GM12878 (cell line): Measurements from ENCODE around the gene SENP7. TPM values are rescaled to one million over a fixed set of nuclear protein-coding genes. Genes with fewer than 3 reads are reported as not detected.

ENCODE experiments used
- ASH2L ChIP-seq: fragments of 300-600, 200-600 bp; sonication (generic); IDR thresholded peaks from 2 replicates; pipeline ENCODE4 v1.6.1; 2017; ENCODE audit warnings: low read depth, mild to moderate bottlenecking, borderline replicate concordance
- ATF2 ChIP-seq: IDR thresholded peaks from 2 replicates; pipeline ENCODE4 v1.6.1; 2012; ENCODE audit warnings: low read length, inconsistent platforms
- BHLHE40 ChIP-seq, 2 experiments: fragments of 450-650 bp in 1 of 2; IDR thresholded peaks; 2 replicates each; pipeline ENCODE4 v1.6.1; 2011 to 2017; ENCODE audit warnings: low read depth in 2 of 2, borderline replicate concordance in 1 of 2, improper control_type of control experiment in 1 of 2, low read length in 1 of 2, mild to moderate bottlenecking in 1 of 2
- CBX3 ChIP-seq: fragments of 200-600 bp; sonication (generic); IDR thresholded peaks from 2 replicates; pipeline ENCODE4 v1.6.1; 2016; ENCODE audit warnings: low read depth, borderline replicate concordance
- CEBPB ChIP-seq, 2 experiments: fragments of 150-350 bp in 1 of 2; IDR thresholded peaks; 2 replicates each; pipeline ENCODE4 v1.6.1; 2012 to 2014; ENCODE audit warnings: low read depth in 2 of 2, low read length in 2 of 2, borderline replicate concordance in 1 of 2, inconsistent platforms in 1 of 2
- ETV6 ChIP-seq, 2 experiments: fragments of 450-650 bp in 1 of 2; IDR thresholded peaks in 1 of 2; conservative IDR thresholded peaks in 1 of 2; 2 replicates each; pipeline ENCODE4 v1.6.1; 2014; ENCODE audit warnings: antibody characterized with exemption in 1 of 2, borderline replicate concordance in 1 of 2, low read depth in 1 of 2, mild to moderate bottlenecking in 1 of 2, moderate library complexity in 1 of 2
- EZH2 ChIP-seq: IDR thresholded peaks from 2 replicates; pipeline ENCODE4 v1.6.1; 2012; ENCODE audit warnings: low read depth, mild to moderate bottlenecking, control low read depth, inconsistent platforms, low read length, borderline replicate concordance; ENCODE audit not compliant: control insufficient read depth
- FOS ChIP-seq: IDR thresholded peaks from 3 replicates; pipeline ENCODE4 v1.6.1; 2011; ENCODE audit warnings: borderline replicate concordance; ENCODE audit not compliant: insufficient read length; ENCODE audit errors: extremely low read depth
- FOXM1 ChIP-seq: IDR thresholded peaks from 2 replicates; pipeline ENCODE4 v1.6.1; 2012; ENCODE audit warnings: low read depth, mild to moderate bottlenecking, inconsistent platforms, low read length, moderate library complexity
- HCFC1 ChIP-seq: fragments of 150-350 bp; IDR thresholded peaks from 2 replicates; pipeline ENCODE4 v1.6.1; 2014; ENCODE audit warnings: low read length
- HDAC2 ChIP-seq: fragments of 200-600 bp; sonication (generic); IDR thresholded peaks from 2 replicates; pipeline ENCODE4 v1.6.1; 2017
- HDGF ChIP-seq: fragments of 450-650 bp; IDR thresholded peaks from 2 replicates; pipeline ENCODE4 v1.6.1; 2016; ENCODE audit warnings: antibody characterized with exemption
- KAT2A ChIP-seq: conservative IDR thresholded peaks from 2 replicates; pipeline ENCODE4 v1.6.1; 2011; ENCODE audit warnings: low read depth, low read length; ENCODE audit not compliant: control insufficient read depth
- LARP7 ChIP-seq: fragments of 450-650 bp; IDR thresholded peaks from 2 replicates; pipeline ENCODE4 v1.6.1; 2017; ENCODE audit warnings: mild to moderate bottlenecking
- NBN ChIP-seq: fragments of 450-650 bp; IDR thresholded peaks from 2 replicates; pipeline ENCODE4 v1.6.1; 2016
- NFIC ChIP-seq: IDR thresholded peaks from 2 replicates; pipeline ENCODE4 v1.6.1; 2012; ENCODE audit warnings: low read depth, mild to moderate bottlenecking, inconsistent platforms, low read length, moderate library complexity
- RB1 ChIP-seq: fragments of 450-650 bp; formaldehyde crosslinking; IDR thresholded peaks from 2 replicates; pipeline ENCODE4 v1.6.1; 2017; ENCODE audit warnings: mild to moderate bottlenecking, borderline replicate concordance
- SMAD1 ChIP-seq: fragments of 450-650 bp; IDR thresholded peaks from 2 replicates; pipeline ENCODE4 v1.6.1; 2018; ENCODE audit warnings: mild to moderate bottlenecking, low read depth; ENCODE audit not compliant: partially characterized antibody
- SUPT20H ChIP-seq: IDR thresholded peaks from 2 replicates; pipeline ENCODE4 v1.6.1; 2011; ENCODE audit warnings: low read depth, mild to moderate bottlenecking, low read length, moderate library complexity, borderline replicate concordance; ENCODE audit not compliant: control insufficient read depth
- SUZ12 ChIP-seq: fragments of 200-600 bp; sonication (generic); IDR thresholded peaks from one replicate; pipeline ENCODE4 v1.6.1; 2018; ENCODE audit warnings: antibody characterized with exemption, mild to moderate bottlenecking; ENCODE audit not compliant: unreplicated experiment
- TCF12 ChIP-seq: IDR thresholded peaks from 2 replicates; pipeline ENCODE4 v1.6.1; 2011; ENCODE audit warnings: low read depth, mild to moderate bottlenecking, low read length
- YBX1 ChIP-seq: fragments of 450-650 bp; IDR thresholded peaks from 2 replicates; pipeline ENCODE4 v1.6.1; 2016; ENCODE audit warnings: antibody characterized with exemption
- YY1 ChIP-seq: IDR thresholded peaks from 2 replicates; pipeline ENCODE4 v1.6.1; 2011; ENCODE audit warnings: low read depth, mild to moderate bottlenecking, low read length
- ZNF24 ChIP-seq: fragments of 450-650 bp; IDR thresholded peaks from 2 replicates; pipeline ENCODE4 v1.6.1; 2017; ENCODE audit warnings: antibody characterized with exemption, mild to moderate bottlenecking
- polyA plus RNA-seq, 11 experiments: library from polyadenylated mRNA; depleted of rRNA in 4 of 11; unstranded in 6 of 11; stranded (reverse) in 5 of 11; fragments of >200 nt; fragmentation: Nextera tagmentation in 4 of 11; fragmentation: Illumina TruSeq in 1 of 11; extraction: Ambion mirVana in 4 of 11; extraction: Trizol in 1 of 11; gene quantifications; 1 replicate in 1 of 11; 2 replicates in 10 of 11; pipeline versions ENCODE4 v1.2.1 to v1.2.3, GENCODE V29; 2011 to 2016; ENCODE audit warnings: inconsistent platforms in 2 of 11, missing spikeins in 2 of 11, low read depth in 1 of 11
- total RNA-seq, 4 experiments: library from RNA; depleted of rRNA in 3 of 4; stranded (reverse); fragments of >200 nt in 3 of 4; fragmentation: Illumina TruSeq in 1 of 4; extraction: Trizol in 1 of 4; gene quantifications; 2 replicates each; pipeline versions ENCODE4 v1.2.1 to v1.2.3, GENCODE V29; 2013 to 2021
- TF ChIP-seq, protein P1 (sequence below): fragments of 450-650 bp; IDR thresholded peaks from 2 replicates; pipeline ENCODE4 v1.6.1; 2017; ENCODE audit warnings: antibody characterized with exemption, mild to moderate bottlenecking, moderate library complexity
- TF ChIP-seq, protein P2 (sequence below): IDR thresholded peaks from 2 replicates; pipeline ENCODE4 v1.6.1; 2012; ENCODE audit warnings: low read depth, low read length, improper control_type of control experiment

The SENP7 gene
- total and polyA plus RNA-seq, 10 of the 15 experiments (the other 5 are each of a cell fraction or from before 2014, with no cell fraction given): 2.6 to 14.7 (median 8.3) TPM

DNA sequence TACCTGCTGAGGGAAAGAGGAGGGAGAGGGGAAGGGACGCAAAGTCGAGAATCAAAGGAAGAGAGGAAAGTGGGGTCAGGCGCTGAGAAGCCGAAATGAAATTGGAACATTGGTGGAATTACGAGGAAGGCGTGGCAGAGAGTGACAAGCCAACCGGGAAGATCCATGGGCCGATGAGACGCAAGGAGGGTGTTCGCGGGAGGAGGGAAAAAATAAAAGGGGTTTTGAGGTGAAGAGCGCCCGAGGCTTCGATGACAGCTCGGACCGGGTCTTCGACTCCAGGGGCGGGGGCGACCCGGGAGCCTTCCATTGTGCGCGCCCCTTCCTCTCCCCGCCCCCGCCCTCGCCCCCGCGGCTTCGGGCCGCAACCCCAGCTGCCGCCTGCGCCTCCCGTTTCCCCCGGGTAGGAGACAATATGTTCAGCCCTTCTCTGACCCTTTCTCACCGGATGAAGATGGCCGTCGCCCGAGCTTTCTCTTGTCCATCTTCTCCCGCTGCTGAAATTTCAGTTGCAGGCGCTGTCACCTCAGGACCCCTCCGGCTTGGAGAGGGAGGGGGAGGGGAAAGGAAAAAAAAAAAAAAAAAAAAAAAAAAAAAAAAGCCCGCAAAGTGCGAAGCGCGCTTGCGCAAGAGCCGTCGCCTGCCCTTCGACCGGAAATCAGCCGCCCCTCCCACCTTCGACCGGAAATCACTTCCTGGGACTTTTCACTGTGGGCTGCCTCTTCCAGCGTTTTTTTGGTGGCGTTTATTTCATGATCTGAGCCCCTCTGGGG, at the start of gene SENP7 (continued):
- TF ChIP-seq, protein P1, sequence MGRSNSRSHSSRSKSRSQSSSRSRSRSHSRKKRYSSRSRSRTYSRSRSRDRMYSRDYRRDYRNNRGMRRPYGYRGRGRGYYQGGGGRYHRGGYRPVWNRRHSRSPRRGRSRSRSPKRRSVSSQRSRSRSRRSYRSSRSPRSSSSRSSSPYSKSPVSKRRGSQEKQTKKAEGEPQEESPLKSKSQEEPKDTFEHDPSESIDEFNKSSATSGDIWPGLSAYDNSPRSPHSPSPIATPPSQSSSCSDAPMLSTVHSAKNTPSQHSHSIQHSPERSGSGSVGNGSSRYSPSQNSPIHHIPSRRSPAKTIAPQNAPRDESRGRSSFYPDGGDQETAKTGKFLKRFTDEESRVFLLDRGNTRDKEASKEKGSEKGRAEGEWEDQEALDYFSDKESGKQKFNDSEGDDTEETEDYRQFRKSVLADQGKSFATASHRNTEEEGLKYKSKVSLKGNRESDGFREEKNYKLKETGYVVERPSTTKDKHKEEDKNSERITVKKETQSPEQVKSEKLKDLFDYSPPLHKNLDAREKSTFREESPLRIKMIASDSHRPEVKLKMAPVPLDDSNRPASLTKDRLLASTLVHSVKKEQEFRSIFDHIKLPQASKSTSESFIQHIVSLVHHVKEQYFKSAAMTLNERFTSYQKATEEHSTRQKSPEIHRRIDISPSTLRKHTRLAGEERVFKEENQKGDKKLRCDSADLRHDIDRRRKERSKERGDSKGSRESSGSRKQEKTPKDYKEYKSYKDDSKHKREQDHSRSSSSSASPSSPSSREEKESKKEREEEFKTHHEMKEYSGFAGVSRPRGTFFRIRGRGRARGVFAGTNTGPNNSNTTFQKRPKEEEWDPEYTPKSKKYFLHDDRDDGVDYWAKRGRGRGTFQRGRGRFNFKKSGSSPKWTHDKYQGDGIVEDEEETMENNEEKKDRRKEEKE: no peak
- no peak for TF ChIP-seq SMAD1
- TF ChIP-seq BHLHE40 (IDR thresholded peaks at IDR 0.05; ENCODE audit: borderline replicate concordance in 1 of 2, low read depth in 2 of 2, low read length in 1 of 2): 0 out of 4 replicates have a peak, but pooled peaks of 1 of the 2 experiments have one; percentile 33
- no peak for TF ChIP-seq RB1
- peak; percentile 58; the same call in 1 of the 2 replicates for TF ChIP-seq FOXM1
- no peak for TF ChIP-seq CBX3
- peak; percentile 61; the same call in 1 of the 2 replicates for TF ChIP-seq NFIC
- TF ChIP-seq CEBPB (IDR thresholded peaks at IDR 0.05; ENCODE audit: borderline replicate concordance in 1 of 2, low read depth in 2 of 2, low read length in 2 of 2): peak in 1 of 2 experiments; percentile 57; a peak in 1 of 4 replicates
- TF ChIP-seq YBX1: no peak
- TF ChIP-seq EZH2: no peak
- 0 out of 2 replicates have a peak, but pooled peaks have one; percentile 38 for TF ChIP-seq HDGF
- peak in 1 of 2 experiments; percentile 85; a peak in 2 of 4 replicates for TF ChIP-seq ETV6 (conservative IDR thresholded peaks at IDR 0.05 in 1 of 2, IDR thresholded peaks at IDR 0.05 in 1 of 2; ENCODE audit: borderline replicate concordance in 1 of 2, low read depth in 1 of 2)
- no peak for TF ChIP-seq KAT2A
- TF ChIP-seq NBN: 0 out of 2 replicates have a peak, but pooled peaks have one; percentile 30
- TF ChIP-seq YY1: peak; percentile 87
- TF ChIP-seq HDAC2: no peak
- TF ChIP-seq ASH2L: peak; percentile 100
- TF ChIP-seq SUZ12: no peak
- TF ChIP-seq HCFC1: peak; percentile 36; the same call in 1 of the 2 replicates
- no peak for TF ChIP-seq SUPT20H
- no peak for TF ChIP-seq FOS
- TF ChIP-seq ZNF24: no peak
- no peak for TF ChIP-seq ATF2
- 0 out of 2 replicates have a peak, but pooled peaks have one; percentile 9 for TF ChIP-seq TCF12
- TF ChIP-seq LARP7: no peak
- TF ChIP-seq, protein P2, sequence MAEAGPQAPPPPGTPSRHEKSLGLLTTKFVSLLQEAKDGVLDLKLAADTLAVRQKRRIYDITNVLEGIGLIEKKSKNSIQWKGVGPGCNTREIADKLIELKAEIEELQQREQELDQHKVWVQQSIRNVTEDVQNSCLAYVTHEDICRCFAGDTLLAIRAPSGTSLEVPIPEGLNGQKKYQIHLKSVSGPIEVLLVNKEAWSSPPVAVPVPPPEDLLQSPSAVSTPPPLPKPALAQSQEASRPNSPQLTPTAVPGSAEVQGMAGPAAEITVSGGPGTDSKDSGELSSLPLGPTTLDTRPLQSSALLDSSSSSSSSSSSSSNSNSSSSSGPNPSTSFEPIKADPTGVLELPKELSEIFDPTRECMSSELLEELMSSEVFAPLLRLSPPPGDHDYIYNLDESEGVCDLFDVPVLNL: no peak
